AG04450 (cell line): ENCODE data around the gene ADGRV1. TPM values are rescaled to one million over a fixed set of nuclear protein-coding genes. Genes with fewer than 3 reads are reported as not detected.

Experiments used
- CTCF ChIA-PET: fragments of 300-600, 350-600 bp; formaldehyde crosslinking; extraction: SDS; loops from one replicate; lab custom pipeline; 2022; ENCODE audit warnings: antibody characterized with exemption, inconsistent platforms; lab: Charles Lee
- POLR2A ChIA-PET: fragments of 350-600 bp; formaldehyde crosslinking; extraction: SDS; loops from one replicate; lab custom pipeline; 2021; ENCODE audit warnings: antibody characterized with exemption, inconsistent platforms; lab: Yijun Ruan, JAX
- DNase-seq: peaks from one replicate; pipeline ENCODE4 v3.0.0-alpha.2; 2011; ENCODE audit warnings: low read depth, low spot score
- H3K27ac ChIP-seq: one replicate; pipeline ENCODE4 v1.5.1; 2012; ENCODE audit warnings: low read depth, low read length, control low read depth
- H3K27me3 ChIP-seq: one replicate; pipeline ENCODE4 v1.6.0; 2012; ENCODE audit warnings: low read length; ENCODE audit not compliant: control insufficient read depth, insufficient read depth
- H3K4me3 ChIP-seq: 2 replicates; pipeline ENCODE4 v1.5.1; 2011; ENCODE audit warnings: mild to moderate bottlenecking, low read depth, low read length, control low read depth
- H3K9me3 ChIP-seq: 2 replicates; pipeline ENCODE4 v1.5.1; 2012; ENCODE audit warnings: low read length; ENCODE audit not compliant: control insufficient read depth, insufficient read depth
- CTCF ChIP-seq: IDR thresholded peaks from 2 replicates; pipeline ENCODE4 v1.5.1; 2011; ENCODE audit warnings: low read depth, low read length, control low read depth, inconsistent platforms
- polyA plus RNA-seq: library from polyadenylated mRNA; depleted of rRNA; stranded (reverse); fragments of >200 nt; gene quantifications from 2 replicates; pipeline ENCODE4 v1.2.3, GENCODE V29; 2011

ADGRV1 gene
- polyA plus RNA-seq, 1 experiment, result 0.06 TPM

- H3K4me3 ChIP-seq, result no peak overlapping the region
- no peak overlapping the region for H3K27ac ChIP-seq
- DNase-seq, result no peak
- ChIA-PET POLR2A (no interaction called here), CTCF (interaction anchor here (0.8 to 1.6 kb wide), 6 partner anchors 9 to 252 kb away, joined by 3 to 5 read pairs (median 3); no protein-coding TSS in a partner anchor)
- no peaks in the 10 kb centered on the region for H3K9me3 ChIP-seq
- H3K27me3 ChIP-seq, result no peaks in the 10 kb centered on the region
- TF ChIP-seq CTCF, result no peak
These were observed 625.1 kb downstream of the ADGRV1 start for GRCh38 chr5:91183743-91184142.

- no peak for TF ChIP-seq CTCF
- Histone ChIP-seq H3K4me3 (no peak overlapping the region), H3K9me3 (no peaks in the 10 kb centered on the region), H3K27ac (no peak overlapping the region), H3K27me3 (no peaks in the 10 kb centered on the region)
- DNase-seq, result no peak
- CTCF ChIA-PET, result no interaction called here
- POLR2A ChIA-PET, result no interaction called here
These were observed 627.5 kb downstream of the ADGRV1 start for GRCh38 chr5:91186101-91186500.

GRCh38 chr5:91187032-91187431 lies 628.4 kb downstream of the ADGRV1 start:
- ChIA-PET CTCF (interaction anchor here (1.4 kb wide), 1 partner anchor 198 kb away, joined by 9 read pairs; no protein-coding TSS in a partner anchor), POLR2A (no interaction called here)
- no peak for DNase-seq
- Histone ChIP-seq H3K4me3 (no peak overlapping the region), H3K27me3 (no peaks in the 10 kb centered on the region), H3K9me3 (no peaks in the 10 kb centered on the region), H3K27ac (no peak overlapping the region)
- no peak for TF ChIP-seq CTCF

GRCh38 chr5:91188755-91189154 lies 630.2 kb downstream of the ADGRV1 start:
- CTCF ChIA-PET, result no interaction called here
- H3K9me3 ChIP-seq, result no peaks in the 10 kb centered on the region
- H3K4me3 ChIP-seq, result no peak overlapping the region
- no peak for DNase-seq
- H3K27ac ChIP-seq, result no peak overlapping the region
- no peak for TF ChIP-seq CTCF
- POLR2A ChIA-PET, result no interaction called here
- no peaks in the 10 kb centered on the region for H3K27me3 ChIP-seq

GRCh38 chr5:91189480-91190313 lies 631.1 kb downstream of the ADGRV1 start:
- DNase-seq, result no peak
- POLR2A ChIA-PET, result interaction anchor here (0.6 kb wide), 1 partner anchor 30 kb away, joined by 3 read pairs; no protein-coding TSS in a partner anchor
- Histone ChIP-seq H3K27ac (peak overlapping the region; percentile 69), H3K4me3 (no peak overlapping the region), H3K27me3 (no peaks in the 10 kb centered on the region), H3K9me3 (no peaks in the 10 kb centered on the region)
- no peak for TF ChIP-seq CTCF
- CTCF ChIA-PET, result no interaction called here
